ENCODE measurements around the gene EIF4E1B. TPM values are rescaled to one million over a fixed set of nuclear protein-coding genes. Genes with fewer than 3 reads are reported as not detected.

EIF4E1B gene
- total RNA-seq, 1 experiment from 2014 or later: not detected

DNA sequence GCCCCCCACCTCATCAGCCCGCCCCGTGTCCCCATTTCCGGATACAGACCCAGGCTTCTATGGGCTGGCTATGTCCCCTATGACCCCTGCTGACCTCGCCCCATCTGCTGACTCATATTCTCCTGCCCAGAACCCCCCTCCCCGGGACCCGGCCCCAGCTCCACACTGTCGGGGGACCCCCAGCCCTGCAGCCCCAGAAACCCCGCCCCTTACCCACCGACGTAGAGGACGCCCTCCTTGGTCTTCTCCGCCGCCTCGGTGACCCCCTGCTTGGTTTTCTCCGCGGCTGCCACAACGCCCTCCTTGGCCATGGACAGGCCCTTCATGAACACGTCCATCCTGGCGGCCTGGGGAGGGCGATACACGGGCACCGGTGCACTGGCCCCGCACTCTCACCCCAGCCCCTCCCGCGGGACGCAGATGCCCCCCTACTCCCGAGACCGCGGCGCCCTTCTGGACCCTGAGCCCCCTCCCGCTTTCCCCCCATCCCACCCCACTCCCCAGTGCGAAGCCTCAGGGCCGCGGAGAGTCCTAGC, 1.1 kb upstream of the EIF4E1B start:
- TF ChIP-seq, protein P1, sequence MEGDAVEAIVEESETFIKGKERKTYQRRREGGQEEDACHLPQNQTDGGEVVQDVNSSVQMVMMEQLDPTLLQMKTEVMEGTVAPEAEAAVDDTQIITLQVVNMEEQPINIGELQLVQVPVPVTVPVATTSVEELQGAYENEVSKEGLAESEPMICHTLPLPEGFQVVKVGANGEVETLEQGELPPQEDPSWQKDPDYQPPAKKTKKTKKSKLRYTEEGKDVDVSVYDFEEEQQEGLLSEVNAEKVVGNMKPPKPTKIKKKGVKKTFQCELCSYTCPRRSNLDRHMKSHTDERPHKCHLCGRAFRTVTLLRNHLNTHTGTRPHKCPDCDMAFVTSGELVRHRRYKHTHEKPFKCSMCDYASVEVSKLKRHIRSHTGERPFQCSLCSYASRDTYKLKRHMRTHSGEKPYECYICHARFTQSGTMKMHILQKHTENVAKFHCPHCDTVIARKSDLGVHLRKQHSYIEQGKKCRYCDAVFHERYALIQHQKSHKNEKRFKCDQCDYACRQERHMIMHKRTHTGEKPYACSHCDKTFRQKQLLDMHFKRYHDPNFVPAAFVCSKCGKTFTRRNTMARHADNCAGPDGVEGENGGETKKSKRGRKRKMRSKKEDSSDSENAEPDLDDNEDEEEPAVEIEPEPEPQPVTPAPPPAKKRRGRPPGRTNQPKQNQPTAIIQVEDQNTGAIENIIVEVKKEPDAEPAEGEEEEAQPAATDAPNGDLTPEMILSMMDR (IDR thresholded peaks at IDR 0.05; ENCODE audit: unreplicated experiment): no peak
- CTCF ChIA-PET: interaction anchor here (1.3 to 1.7 kb wide), 2 partner anchors 7 to 18 kb away, joined by 3 to 4 read pairs; partner anchors contain the start of gene TSPAN17
- intact Hi-C loops (cut with micrococcal nuclease; ENCODE audit: unreplicated experiment): no loop called here
- DNase-seq: no peak
- BruUV-seq (replicated peaks): no TSS peak
- no peaks in the 10 kb centered on the region for H3K9me3 Mint-ChIP-seq (ENCODE audit: low read depth, unreplicated experiment)
- H3K27ac Mint-ChIP-seq (ENCODE audit: unreplicated experiment): no peak overlapping the region
- no peaks in the 10 kb centered on the region for H3K36me3 Mint-ChIP-seq (ENCODE audit: insufficient read depth, unreplicated experiment)
- peaks cover 92% of the 10 kb centered on the region for H3K27me3 Mint-ChIP-seq (ENCODE audit: unreplicated experiment)
- peaks cover 40% of the 10 kb centered on the region for H3K4me1 Mint-ChIP-seq (ENCODE audit: low read depth, unreplicated experiment)
- H3K4me3 Mint-ChIP-seq (ENCODE audit: low read depth, unreplicated experiment): no peak overlapping the region

DNA sequence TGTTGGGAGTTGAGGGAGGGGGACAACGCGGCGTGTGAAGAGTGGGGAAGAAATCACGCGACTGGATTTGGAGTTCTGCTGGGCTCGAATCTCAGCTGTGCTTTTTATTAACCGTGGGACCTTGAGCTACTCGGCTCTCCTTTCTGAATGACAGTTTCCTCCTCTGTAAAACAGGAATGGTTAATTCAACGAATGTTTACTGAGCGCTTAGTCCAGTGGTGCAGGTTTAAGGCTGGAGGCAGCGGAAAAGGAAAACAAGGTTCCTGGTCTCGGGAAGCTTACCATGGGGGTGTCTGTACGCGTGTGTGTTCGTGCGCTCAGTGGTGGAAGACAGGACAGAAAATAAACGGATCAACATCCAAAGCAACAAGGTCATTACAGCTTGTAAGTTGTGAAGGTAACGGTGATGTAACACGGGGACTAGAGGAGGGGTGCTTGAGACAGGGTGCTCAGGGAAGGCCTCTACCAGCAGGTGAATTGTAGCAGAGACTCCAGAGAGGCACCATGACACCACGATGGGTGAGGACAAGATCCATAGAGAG, 277 bp downstream of the EIF4E1B start:
- CTCF ChIA-PET: interaction anchor here (0.9 to 1.7 kb wide), 3 partner anchors 9 to 93 kb away, joined by 3 to 4 read pairs (median 3); partner anchors contain the start of genes RNF44 and TSPAN17
- Mint-ChIP-seq H3K27me3 (ENCODE audit: unreplicated experiment) (peaks cover 92% of the 10 kb centered on the region), H3K9me3 (ENCODE audit: low read depth, unreplicated experiment) (peaks cover 2% of the 10 kb centered on the region), H3K4me1 (ENCODE audit: low read depth, unreplicated experiment) (peaks cover 37% of the 10 kb centered on the region), H3K36me3 (ENCODE audit: insufficient read depth, unreplicated experiment) (no peaks in the 10 kb centered on the region), H3K4me3 (ENCODE audit: low read depth, unreplicated experiment) (peak overlapping the region; percentile 27), H3K27ac (ENCODE audit: unreplicated experiment) (no peak overlapping the region)
- DNase-seq: no peak
- TF ChIP-seq, protein P1 (IDR thresholded peaks at IDR 0.05; ENCODE audit: unreplicated experiment): no peak
- intact Hi-C loops (cut with micrococcal nuclease; ENCODE audit: unreplicated experiment): no loop called here
- no TSS peak for BruUV-seq (replicated peaks)

DNA sequence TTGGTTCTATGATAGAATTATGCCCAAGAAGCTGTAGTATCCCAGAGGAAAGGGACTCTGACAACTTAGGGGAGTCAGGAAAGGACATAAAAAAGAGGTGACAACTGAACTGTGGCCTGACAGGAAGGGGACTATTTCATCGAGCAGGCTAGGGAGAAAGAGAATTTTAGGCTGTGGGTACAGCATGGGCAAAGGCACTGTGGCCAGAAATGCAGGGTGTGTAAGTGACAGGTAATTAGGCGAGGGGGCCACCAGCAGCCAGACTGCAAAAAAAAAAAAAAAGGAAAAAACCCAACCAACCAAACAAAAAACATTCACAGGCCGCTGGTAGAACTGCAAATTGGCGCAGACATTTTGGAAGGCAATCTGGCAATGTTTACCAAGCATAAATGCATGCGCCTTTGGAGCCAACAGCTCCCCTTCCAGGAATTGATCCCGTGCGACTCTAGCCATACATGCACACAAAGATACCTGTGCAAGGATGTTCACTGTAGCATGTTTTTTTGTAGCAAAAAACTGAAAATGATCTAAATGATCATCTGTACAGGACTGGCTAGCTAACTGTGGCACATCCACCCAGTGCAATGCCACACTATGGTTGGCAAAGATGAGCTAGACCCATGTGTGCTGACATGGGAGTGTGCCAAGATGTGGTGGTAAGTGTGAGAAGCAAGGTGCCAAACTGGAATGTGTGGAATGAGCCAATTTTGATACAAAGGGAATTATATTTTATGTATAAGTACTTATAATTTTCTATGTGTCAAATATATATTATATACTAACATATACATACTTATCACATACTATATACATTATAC, 1.1 kb downstream of the EIF4E1B start:
- CTCF ChIA-PET: no interaction called here
- Mint-ChIP-seq H3K36me3 (ENCODE audit: insufficient read depth, unreplicated experiment) (no peaks in the 10 kb centered on the region), H3K27ac (ENCODE audit: unreplicated experiment) (no peak overlapping the region), H3K9me3 (ENCODE audit: low read depth, unreplicated experiment) (peaks cover 2% of the 10 kb centered on the region), H3K4me1 (ENCODE audit: low read depth, unreplicated experiment) (peaks cover 29% of the 10 kb centered on the region), H3K27me3 (ENCODE audit: unreplicated experiment) (peaks cover 92% of the 10 kb centered on the region), H3K4me3 (ENCODE audit: low read depth, unreplicated experiment) (no peak overlapping the region)
- intact Hi-C loops (cut with micrococcal nuclease; ENCODE audit: unreplicated experiment): no loop called here
- no TSS peak for BruUV-seq (replicated peaks)
- no peak for DNase-seq
- TF ChIP-seq, protein P1 (IDR thresholded peaks at IDR 0.05; ENCODE audit: unreplicated experiment): no peak

DNA sequence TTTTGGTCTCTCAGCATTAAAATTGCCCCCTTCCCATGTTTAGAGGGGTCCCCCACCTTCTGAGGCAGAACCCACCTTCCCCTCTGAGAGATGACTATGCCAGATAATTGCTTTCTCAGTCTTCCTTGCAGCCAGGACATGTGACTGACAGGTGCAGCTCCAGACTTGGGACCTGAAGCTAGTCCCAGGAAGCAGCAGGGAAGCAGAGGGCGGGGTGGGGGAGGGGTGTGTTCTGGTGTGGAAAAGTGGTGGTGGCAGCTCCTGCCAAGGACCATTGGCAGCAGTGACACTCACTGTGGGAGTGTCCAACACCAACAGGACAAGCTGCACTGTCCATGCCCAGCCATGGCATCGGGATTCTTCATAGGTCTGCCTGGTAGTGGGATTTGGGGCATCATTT, 2.3 kb downstream of the EIF4E1B start:
- no peak for DNase-seq
- H3K27ac Mint-ChIP-seq (ENCODE audit: unreplicated experiment): no peak overlapping the region
- intact Hi-C loops (cut with micrococcal nuclease; ENCODE audit: unreplicated experiment): no loop called here
- TF ChIP-seq, protein P1 (IDR thresholded peaks at IDR 0.05; ENCODE audit: unreplicated experiment): no peak
- no TSS peak for BruUV-seq (replicated peaks)
- H3K36me3 Mint-ChIP-seq (ENCODE audit: insufficient read depth, unreplicated experiment): no peaks in the 10 kb centered on the region
- no peak overlapping the region for H3K4me3 Mint-ChIP-seq (ENCODE audit: low read depth, unreplicated experiment)
- H3K27me3 Mint-ChIP-seq (ENCODE audit: unreplicated experiment): peaks cover 92% of the 10 kb centered on the region
- peaks cover 18% of the 10 kb centered on the region for H3K4me1 Mint-ChIP-seq (ENCODE audit: low read depth, unreplicated experiment)
- CTCF ChIA-PET: interaction anchor here (0.5 kb wide), 1 partner anchor 201 kb away, joined by 5 read pairs; no protein-coding TSS in a partner anchor
- H3K9me3 Mint-ChIP-seq (ENCODE audit: low read depth, unreplicated experiment): peaks cover 2% of the 10 kb centered on the region
